ENCODE results near the gene ADARB2.

- TF ChIP-seq POLR2A (IDR thresholded peaks at IDR 0.05), result no peak
- TF ChIP-seq CTCF (IDR thresholded peaks at IDR 0.05), result no peak
Observed at GRCh38 chr10:1358860-1359625, 378.3 kb downstream of the ADARB2 start.
